GM12878 (cell line): ENCODE results near the gene SHC1. TPM values are rescaled to one million over a fixed set of nuclear protein-coding genes. Genes with fewer than 3 reads are reported as not detected.

Source experiments
- CHD1 ChIP-seq: IDR thresholded peaks from 2 replicates; pipeline ENCODE4 v1.6.1; 2012; ENCODE audit warnings: low read depth, low read length, improper control_type of control experiment
- CUX1 ChIP-seq: IDR thresholded peaks from 2 replicates; pipeline ENCODE4 v1.6.1; 2012; ENCODE audit warnings: improper control_type of control experiment, low read depth, low read length; ENCODE audit not compliant: insufficient replicate concordance
- E2F8 ChIP-seq: fragments of 450-650 bp; IDR thresholded peaks from 2 replicates; pipeline ENCODE4 v1.6.1; 2018; ENCODE audit warnings: mild to moderate bottlenecking, low read depth, moderate library complexity; ENCODE audit not compliant: partially characterized antibody
- MYB ChIP-seq: fragments of 150-350 bp; IDR thresholded peaks from 2 replicates; pipeline ENCODE4 v1.6.1; 2014; ENCODE audit warnings: mild to moderate bottlenecking, low read depth, low read length, borderline replicate concordance
- NFIC ChIP-seq: IDR thresholded peaks from 2 replicates; pipeline ENCODE4 v1.6.1; 2012; ENCODE audit warnings: low read depth, mild to moderate bottlenecking, inconsistent platforms, low read length, moderate library complexity
- NKRF ChIP-seq: fragments of 450-650 bp; conservative IDR thresholded peaks from 2 replicates; pipeline ENCODE4 v1.6.1; 2017; ENCODE audit warnings: mild to moderate bottlenecking, moderate library complexity
- NRF1 ChIP-seq: conservative IDR thresholded peaks from 2 replicates; pipeline ENCODE4 v1.6.1; 2011; ENCODE audit warnings: mild to moderate bottlenecking, low read depth, low read length, improper control_type of control experiment
- RCOR1 ChIP-seq: conservative IDR thresholded peaks from 2 replicates; pipeline ENCODE4 v1.6.1; 2012; ENCODE audit warnings: low read depth, low read length, improper control_type of control experiment
- SP1 ChIP-seq: IDR thresholded peaks from one replicate; pipeline ENCODE4 v1.6.1; 2011; ENCODE audit warnings: low read depth, low read length
- ZNF274 ChIP-seq: IDR thresholded peaks from one replicate; pipeline ENCODE4 v1.8.0; 2011; ENCODE audit not compliant: insufficient read length, insufficient read depth
- ZZZ3 ChIP-seq: IDR thresholded peaks from 2 replicates; pipeline ENCODE4 v1.6.1; 2011; ENCODE audit warnings: low read depth; ENCODE audit not compliant: control insufficient read depth, insufficient read length
- polyA plus RNA-seq, 11 experiments: library from polyadenylated mRNA; depleted of rRNA in 4 of 11; unstranded in 6 of 11; stranded (reverse) in 5 of 11; fragments of >200 nt; fragmentation: Nextera tagmentation in 4 of 11; fragmentation: Illumina TruSeq in 1 of 11; extraction: Ambion mirVana in 4 of 11; extraction: Trizol in 1 of 11; gene quantifications; 1 replicate in 1 of 11; 2 replicates in 10 of 11; pipeline versions ENCODE4 v1.2.1 to v1.2.3, GENCODE V29; 2011 to 2016; ENCODE audit warnings: inconsistent platforms in 2 of 11, missing spikeins in 2 of 11, low read depth in 1 of 11
- total RNA-seq, 4 experiments: library from RNA; depleted of rRNA in 3 of 4; stranded (reverse); fragments of >200 nt in 3 of 4; fragmentation: Illumina TruSeq in 1 of 4; extraction: Trizol in 1 of 4; gene quantifications; 2 replicates each; pipeline versions ENCODE4 v1.2.1 to v1.2.3, GENCODE V29; 2013 to 2021
- TF ChIP-seq, protein P1 (sequence below): IDR thresholded peaks from 2 replicates; pipeline ENCODE4 v1.6.1; 2011; ENCODE audit warnings: borderline replicate concordance, low read depth, mild to moderate bottlenecking, moderate library complexity, mixed read lengths, low read length; ENCODE audit not compliant: insufficient read depth; ENCODE audit errors: extremely low read length
- TF ChIP-seq, protein P2 (sequence below): fragments of 450-650 bp; formaldehyde crosslinking; IDR thresholded peaks from 2 replicates; pipeline ENCODE4 v1.5.0; 2022; ENCODE audit warnings: mild to moderate bottlenecking, missing genetic modification characterization

SHC1 gene
- total and polyA plus RNA-seq, 10 of the 15 experiments (the other 5 are each of a cell fraction or from before 2014, with no cell fraction given): 2.6 to 49.3 (median 25.2) TPM

GRCh38 chr1:154972517-154973343, 2.2 kb upstream of the SHC1 start (continued):
- TF ChIP-seq ZZZ3: no peak
- TF ChIP-seq ZNF274: no peak
- TF ChIP-seq CHD1: no peak
- no peak for TF ChIP-seq RCOR1
- no peak for TF ChIP-seq E2F8
- TF ChIP-seq NKRF: no peak
- no peak for TF ChIP-seq MYB
- no peak for TF ChIP-seq CUX1
- TF ChIP-seq, protein P1, sequence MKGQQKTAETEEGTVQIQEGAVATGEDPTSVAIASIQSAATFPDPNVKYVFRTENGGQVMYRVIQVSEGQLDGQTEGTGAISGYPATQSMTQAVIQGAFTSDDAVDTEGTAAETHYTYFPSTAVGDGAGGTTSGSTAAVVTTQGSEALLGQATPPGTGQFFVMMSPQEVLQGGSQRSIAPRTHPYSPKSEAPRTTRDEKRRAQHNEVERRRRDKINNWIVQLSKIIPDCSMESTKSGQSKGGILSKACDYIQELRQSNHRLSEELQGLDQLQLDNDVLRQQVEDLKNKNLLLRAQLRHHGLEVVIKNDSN: no peak
- no peak for TF ChIP-seq NFIC
- TF ChIP-seq SP1: no peak
- no peak for TF ChIP-seq NRF1
- TF ChIP-seq, protein P2, sequence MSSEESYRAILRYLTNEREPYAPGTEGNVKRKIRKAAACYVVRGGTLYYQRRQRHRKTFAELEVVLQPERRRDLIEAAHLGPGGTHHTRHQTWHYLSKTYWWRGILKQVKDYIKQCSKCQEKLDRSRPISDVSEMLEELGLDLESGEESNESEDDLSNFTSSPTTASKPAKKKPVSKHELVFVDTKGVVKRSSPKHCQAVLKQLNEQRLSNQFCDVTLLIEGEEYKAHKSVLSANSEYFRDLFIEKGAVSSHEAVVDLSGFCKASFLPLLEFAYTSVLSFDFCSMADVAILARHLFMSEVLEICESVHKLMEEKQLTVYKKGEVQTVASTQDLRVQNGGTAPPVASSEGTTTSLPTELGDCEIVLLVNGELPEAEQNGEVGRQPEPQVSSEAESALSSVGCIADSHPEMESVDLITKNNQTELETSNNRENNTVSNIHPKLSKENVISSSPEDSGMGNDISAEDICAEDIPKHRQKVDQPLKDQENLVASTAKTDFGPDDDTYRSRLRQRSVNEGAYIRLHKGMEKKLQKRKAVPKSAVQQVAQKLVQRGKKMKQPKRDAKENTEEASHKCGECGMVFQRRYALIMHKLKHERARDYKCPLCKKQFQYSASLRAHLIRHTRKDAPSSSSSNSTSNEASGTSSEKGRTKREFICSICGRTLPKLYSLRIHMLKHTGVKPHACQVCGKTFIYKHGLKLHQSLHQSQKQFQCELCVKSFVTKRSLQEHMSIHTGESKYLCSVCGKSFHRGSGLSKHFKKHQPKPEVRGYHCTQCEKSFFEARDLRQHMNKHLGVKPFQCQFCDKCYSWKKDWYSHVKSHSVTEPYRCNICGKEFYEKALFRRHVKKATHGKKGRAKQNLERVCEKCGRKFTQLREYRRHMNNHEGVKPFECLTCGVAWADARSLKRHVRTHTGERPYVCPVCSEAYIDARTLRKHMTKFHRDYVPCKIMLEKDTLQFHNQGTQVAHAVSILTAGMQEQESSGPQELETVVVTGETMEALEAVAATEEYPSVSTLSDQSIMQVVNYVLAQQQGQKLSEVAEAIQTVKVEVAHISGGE: no peak
- TF ChIP-seq, all 136 proteins: peak for 0
